ENCODE data around the gene SYNM. TPM values are rescaled to one million over a fixed set of nuclear protein-coding genes. Genes with fewer than 3 reads are reported as not detected.

Gene SYNM
- total RNA-seq, 1 donor from 2014 or later: 1.1 TPM

DNA sequence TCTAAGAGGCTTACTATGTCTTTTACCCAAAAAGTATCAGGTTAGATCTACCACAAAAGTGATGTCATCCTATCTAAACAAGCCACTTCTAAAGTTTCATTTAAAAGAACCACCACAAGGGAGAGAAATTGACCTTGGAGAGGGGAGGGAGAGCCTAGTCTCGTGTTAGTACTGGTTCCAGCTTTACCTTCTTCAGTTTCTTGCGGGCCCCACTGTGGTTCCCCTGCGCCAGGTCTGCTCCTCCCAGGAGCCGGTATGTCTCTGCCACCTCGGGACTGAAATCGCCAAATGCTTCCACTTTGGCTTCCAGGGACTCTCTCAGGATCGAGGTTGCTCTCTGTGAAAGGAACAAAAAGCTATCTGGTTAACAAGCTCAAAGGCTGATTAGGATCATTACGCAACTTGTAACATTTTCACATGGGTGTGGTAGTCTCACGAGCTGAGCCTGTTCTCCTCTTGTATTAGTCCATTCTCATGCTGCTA, 51.1 kb downstream of the SYNM start:
- Mint-ChIP-seq H3K27me3 (no peaks in the 10 kb centered on the region), H3K27ac (no peak overlapping the region), H3K4me3 (ENCODE audit: low read depth) (no peak overlapping the region), H3K4me1 (ENCODE audit: low read depth) (peaks cover 1% of the 10 kb centered on the region), H3K9me3 (ENCODE audit: low read depth) (no peaks in the 10 kb centered on the region), H3K36me3 (ENCODE audit: insufficient read depth) (peaks cover 25% of the 10 kb centered on the region)
- no peak for TF ChIP-seq CTCF (IDR thresholded peaks at IDR 0.05; ENCODE audit: unreplicated experiment)
- no peak for DNase-seq (ENCODE audit: low spot score, unreplicated experiment)

DNA sequence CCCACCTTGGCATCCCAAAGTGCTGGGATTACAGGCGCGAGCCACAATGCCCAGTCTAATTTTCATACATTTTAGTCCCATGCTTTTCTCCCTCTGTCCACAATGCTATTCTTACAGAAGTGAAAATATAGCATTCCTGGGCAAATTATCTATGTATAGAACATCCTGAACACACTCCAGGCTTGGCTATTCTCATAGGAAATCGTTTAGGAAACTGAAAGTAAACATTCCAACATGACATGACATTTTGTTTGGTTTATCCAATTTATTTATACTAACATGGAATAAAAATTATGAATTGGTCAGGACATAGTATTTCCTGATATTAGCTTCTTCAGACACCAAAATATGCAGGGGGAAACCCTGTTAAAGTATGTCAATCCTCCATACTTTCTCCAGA, 52.6 kb downstream of the SYNM start:
- no peak overlapping the region for H3K27ac Mint-ChIP-seq
- peaks cover 1% of the 10 kb centered on the region for H3K4me1 Mint-ChIP-seq (ENCODE audit: low read depth)
- TF ChIP-seq CTCF (IDR thresholded peaks at IDR 0.05; ENCODE audit: unreplicated experiment): no peak
- H3K36me3 Mint-ChIP-seq (ENCODE audit: insufficient read depth): peaks cover 24% of the 10 kb centered on the region
- no peak for DNase-seq (ENCODE audit: low spot score, unreplicated experiment)
- H3K4me3 Mint-ChIP-seq (ENCODE audit: low read depth): no peak overlapping the region
- no peaks in the 10 kb centered on the region for H3K9me3 Mint-ChIP-seq (ENCODE audit: low read depth)
- no peaks in the 10 kb centered on the region for H3K27me3 Mint-ChIP-seq

- no peaks in the 10 kb centered on the region for H3K9me3 Mint-ChIP-seq (ENCODE audit: low read depth)
- no peak for DNase-seq (ENCODE audit: low spot score, unreplicated experiment)
- H3K27me3 Mint-ChIP-seq: no peaks in the 10 kb centered on the region
- H3K4me1 Mint-ChIP-seq (ENCODE audit: low read depth): no peaks in the 10 kb centered on the region
- H3K27ac Mint-ChIP-seq: peak overlapping the region; percentile 10
- H3K36me3 Mint-ChIP-seq (ENCODE audit: insufficient read depth): peaks cover 26% of the 10 kb centered on the region
- TF ChIP-seq CTCF (IDR thresholded peaks at IDR 0.05; ENCODE audit: unreplicated experiment): no peak
- no peak overlapping the region for H3K4me3 Mint-ChIP-seq (ENCODE audit: low read depth)
Measured at GRCh38 chr15:99158626-99159412, 53.9 kb downstream of the SYNM start.

DNA sequence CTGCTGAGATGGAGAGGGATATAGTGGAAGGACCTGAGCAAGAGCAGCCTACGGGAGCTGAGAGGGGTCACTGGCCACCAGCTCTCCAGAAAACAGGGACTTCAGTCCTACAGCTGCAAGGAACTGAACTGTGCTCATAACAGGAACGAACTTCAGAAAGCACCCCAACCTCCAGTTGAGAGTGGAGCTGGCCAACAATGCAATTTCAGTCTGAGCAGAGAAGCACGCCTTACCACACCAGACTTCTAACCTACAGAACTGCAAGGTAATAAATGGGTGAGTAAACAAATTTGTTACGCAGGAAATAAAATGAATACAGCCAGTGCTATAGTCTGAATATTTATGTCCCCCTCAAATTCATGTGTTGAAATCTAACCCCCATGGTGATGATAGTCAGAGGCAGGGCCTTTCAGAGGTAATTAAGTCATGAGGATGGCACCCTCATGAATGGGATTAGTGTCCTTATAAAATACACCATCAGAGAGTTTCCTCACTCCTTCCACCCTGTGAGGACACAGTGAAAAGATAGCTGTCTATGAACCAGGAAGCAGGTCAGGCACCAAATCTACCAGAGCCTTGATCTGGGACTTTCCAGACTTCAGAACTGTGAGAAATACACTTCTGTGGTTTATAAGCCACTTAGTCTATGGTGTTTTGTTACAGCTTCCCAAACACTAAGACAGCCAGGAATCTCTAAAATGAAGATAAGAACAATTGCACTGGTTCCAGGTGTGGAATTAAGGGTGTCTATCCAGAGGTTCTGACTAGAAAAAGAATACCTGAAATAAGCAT, 58.6 kb downstream of the SYNM start:
- no peak for DNase-seq (ENCODE audit: low spot score, unreplicated experiment)
- H3K27me3 Mint-ChIP-seq: no peaks in the 10 kb centered on the region

More for the DNA sequence above, 58.6 kb downstream of the SYNM start:
- H3K4me3 Mint-ChIP-seq (ENCODE audit: low read depth): no peak overlapping the region
- no peaks in the 10 kb centered on the region for H3K9me3 Mint-ChIP-seq (ENCODE audit: low read depth)
- TF ChIP-seq CTCF (IDR thresholded peaks at IDR 0.05; ENCODE audit: unreplicated experiment): no peak
- H3K4me1 Mint-ChIP-seq (ENCODE audit: low read depth): no peaks in the 10 kb centered on the region
- peak overlapping the region; percentile 39 for H3K27ac Mint-ChIP-seq
- H3K36me3 Mint-ChIP-seq (ENCODE audit: insufficient read depth): peaks cover 13% of the 10 kb centered on the region

All from progenitor cell of endocrine pancreas (in vitro differentiated cells).